ENCODE data around the gene LTBP2.

The LTBP2 gene

GRCh38 chr14:74504412-74504811, 107.6 kb downstream of the LTBP2 start:
- peak; percentile 13 for DNase-seq

GRCh38 chr14:74503938-74504335, 108.1 kb downstream of the LTBP2 start:
- no peak for DNase-seq

DNA sequence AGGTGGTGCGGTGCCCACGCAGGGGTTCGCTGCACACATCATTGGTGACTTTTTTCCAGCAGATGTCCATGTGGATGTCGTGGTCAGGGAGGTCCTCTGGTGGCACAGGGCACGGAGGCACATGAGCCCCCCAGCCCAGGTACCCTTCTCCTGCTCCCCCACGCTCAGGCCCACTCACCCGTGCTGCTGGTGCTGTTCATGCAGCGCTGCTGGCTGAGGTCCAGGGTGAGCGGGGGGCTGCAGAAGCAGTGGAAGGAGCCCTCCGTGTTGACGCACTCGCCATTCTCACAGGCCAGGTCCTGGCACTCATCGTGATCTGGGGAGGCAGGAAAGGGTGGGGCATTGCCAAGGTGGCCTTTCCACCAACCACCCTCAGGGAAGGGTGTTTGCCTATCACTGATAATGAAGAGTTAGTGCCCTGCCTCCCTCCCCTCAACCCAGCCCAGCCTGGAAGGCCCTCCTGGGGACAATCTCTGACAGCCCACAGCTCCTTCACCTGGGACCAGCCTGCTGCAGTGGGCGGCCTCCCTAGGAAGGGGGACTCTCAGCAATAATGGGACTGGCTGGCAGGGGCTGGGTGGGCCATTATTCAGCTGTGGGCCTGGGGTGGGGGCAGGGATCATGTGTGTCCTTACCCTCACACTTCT, 108.6 kb downstream of the LTBP2 start:
- peak; percentile 19 for DNase-seq

DNA sequence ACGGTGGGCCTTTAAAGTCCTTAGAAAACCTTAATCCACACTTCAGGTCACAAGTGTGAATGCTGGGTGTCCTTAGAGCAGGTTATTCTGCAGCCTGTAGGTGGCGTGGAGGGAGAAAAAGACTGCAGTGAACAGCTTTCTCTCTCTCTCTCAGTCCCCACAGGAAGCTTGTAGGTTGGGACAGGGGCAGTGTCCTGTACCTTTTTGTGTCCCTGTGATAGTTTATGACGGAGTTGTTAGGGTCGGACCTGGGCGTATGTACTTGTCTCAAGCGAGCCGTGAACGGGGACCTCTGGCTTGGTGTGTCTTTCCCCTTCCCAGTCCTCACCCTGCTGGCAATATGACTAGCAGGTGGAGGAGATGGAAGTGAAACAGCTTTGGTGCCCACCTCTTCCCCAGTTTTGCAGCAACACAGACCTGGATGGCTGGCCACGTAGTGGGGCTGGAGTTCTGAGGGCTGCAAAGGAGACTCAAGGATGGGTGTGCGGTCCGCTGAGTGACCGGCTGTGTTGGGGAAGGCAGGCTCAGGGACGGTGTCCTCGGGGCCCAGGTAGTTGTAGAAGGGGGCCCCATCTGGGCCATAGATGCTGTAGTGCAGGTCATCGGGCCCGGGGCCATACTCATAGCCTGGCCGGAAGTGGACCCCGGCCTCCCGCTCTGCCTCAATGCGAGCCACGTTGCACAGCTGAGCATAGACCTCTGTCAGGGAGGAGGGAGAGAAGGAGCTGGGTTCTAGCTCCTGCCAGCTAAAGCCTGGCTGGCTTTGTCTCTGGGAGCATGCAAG, 109.6 kb downstream of the LTBP2 start:
- DNase-seq, result no peak

DNA sequence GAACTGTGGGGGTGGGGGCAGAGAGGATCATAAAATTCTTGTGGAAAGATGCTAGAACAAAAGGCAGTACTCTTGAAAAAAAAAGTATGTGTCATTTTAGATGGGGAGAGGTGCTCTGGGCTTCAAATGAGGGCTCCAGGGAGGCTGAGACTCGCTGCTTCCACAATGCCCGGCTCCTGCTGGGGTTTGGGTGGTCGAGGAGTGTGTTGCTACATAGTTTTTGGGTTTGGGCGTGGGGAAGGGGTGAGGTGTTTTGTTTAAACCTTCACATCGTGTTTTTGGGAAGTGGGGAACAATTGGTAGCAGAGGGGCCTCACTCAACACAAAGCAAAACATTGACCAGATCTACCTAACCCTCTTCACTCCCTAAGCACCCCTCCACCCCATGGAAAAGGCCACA, 110.3 kb downstream of the LTBP2 start:
- DNase-seq, result no peak

- DNase-seq, result peak; percentile 86
These were observed 110.9 kb downstream of the LTBP2 start for GRCh38 chr14:74501135-74501614.

DNA sequence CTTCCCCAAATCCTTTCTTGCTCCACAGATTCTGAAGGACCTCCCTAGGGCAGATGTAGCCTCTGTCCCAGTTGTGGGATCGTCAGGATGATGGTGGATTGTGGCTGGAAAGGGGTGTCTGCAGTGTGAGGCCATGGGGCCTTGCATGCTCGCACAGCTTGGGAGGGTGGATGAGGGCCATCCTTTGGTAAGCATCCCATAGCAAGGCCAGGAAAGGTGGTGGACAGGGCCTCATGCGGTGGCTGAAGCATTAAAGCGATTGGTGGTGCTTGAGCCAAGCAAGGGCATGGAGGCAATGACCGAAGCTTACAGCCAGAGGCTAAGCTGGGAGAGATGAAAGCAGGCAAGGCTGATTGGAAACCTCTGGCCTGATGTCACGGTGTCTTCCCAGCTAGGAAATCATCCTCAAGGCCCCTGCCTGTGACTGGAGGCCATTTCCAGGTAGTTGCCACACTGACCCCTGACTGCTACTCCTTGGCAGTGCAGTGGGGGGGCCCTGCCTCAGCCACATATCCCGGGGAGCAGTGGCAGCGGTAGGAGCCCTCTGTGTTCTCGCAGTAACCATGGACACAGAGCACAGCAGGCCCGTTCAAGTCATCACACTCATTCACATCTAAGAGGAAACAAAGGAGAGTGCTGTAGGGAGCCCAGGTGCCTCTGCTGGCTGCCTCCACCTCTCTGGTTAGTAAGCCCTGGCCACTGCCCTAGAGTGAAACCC, 111.5 kb downstream of the LTBP2 start:
- DNase-seq, result no peak

DNA sequence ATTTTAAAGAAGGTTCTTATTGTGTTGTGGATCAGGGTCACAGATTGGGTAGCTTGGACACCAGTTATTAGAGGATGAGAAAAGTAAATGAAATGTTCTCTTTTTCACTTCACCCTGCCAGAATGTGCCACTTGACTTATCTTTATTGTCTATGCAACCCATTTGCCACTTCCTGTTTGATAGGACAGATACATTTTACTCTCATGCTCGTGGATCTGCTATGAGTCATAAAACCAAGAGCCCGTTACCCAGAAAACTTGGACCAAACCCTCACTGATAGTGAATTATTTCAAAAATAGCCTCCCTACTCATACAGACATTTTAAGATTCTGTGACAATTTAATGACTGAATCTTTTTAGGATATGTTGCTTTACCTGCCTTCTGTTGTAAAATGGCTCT, 116.7 kb downstream of the LTBP2 start:
- DNase-seq, result no peak

DNA sequence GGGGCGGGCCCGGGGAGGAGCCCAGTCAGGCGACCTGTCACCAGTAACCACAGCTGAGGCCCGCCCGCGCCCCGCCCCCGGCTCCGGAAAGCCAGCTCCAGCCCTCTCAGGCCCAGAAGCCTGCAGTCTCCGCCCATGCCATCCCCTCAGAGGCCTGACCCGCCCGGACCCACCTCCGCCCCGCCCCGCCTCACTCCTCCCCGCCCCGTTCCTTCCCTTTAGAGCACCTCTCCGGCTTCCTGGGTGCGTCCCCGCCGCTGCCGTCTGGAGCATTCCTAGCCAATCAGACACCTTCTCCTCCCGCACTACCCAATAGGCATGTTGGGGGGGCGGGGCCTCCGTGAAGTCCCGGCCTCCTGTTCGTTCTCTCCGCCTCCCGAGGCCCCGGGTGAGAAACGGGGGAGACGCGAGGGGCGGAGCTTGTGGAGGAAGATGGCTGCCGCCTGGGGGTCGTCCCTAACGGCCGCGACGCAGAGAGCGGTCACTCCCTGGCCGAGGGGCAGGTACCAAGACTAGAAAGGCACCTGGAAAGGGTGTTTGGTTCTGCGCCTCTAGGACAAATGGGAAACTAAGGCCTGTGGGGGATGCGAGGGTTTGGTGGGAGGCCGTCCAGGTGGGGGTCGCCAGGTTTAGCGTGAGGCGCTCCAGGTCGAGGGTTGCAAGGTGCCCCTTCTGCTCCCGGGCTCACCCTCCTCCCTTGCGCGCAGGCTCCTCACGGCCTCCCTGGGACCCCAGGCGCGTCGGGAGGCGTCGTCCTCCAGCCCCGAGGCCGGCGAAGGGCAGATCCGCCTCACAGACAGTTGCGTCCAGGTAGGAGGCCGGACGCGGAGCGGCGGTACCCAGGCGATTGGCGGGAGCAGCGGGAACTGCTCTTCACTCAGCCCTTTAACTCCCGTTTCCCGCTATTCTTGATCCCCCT, 118.4 kb downstream of the LTBP2 start, which contains the start of gene ISCA2:
Gene ISCA2, plus strand, starts transcription at position 423 of the 919 bp plus-strand sequence. Its CDS starts 10 bp downstream, at position 433.
- peak; percentile 100 for DNase-seq

DNA sequence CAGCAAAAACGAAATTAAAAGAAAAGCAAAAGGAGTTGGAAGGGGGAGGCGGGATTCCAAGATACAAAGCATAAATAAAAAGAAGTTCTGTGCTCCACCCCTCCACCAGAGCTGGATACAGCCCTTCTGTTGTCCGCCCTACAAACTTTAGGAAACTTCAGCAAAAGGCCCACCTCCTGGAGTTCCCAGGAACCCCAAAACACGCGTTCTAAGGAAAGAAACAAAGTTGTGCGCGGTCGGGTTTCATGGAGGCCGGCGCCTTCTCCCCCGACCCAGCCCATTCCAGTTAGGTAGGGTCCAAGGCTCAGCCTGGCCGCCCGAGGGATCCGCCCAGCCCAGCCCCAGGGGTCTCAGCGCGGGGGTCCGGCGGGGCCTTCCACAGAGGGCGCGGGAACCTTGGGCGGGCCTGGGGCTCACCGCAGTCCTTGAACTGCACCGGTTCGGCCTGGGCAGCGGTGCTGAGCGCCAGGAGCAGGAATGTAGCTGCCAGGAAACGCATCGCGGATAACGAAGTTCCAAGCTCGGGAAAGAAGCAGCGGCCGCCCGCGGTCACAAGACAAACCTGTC, 119.2 kb downstream of the LTBP2 start, which contains the start of gene NPC2:
Gene NPC2, minus strand, starts transcription at position 530 of the 567 bp plus-strand sequence. Its CDS starts 31 bp downstream, at position 499.
- no peak for DNase-seq

- DNase-seq, result no peak
These were observed 119.9 kb downstream of the LTBP2 start for GRCh38 chr14:74491956-74492775.

GRCh38 chr14:74490486-74490885, 121.6 kb downstream of the LTBP2 start:
- DNase-seq, result no peak

DNA sequence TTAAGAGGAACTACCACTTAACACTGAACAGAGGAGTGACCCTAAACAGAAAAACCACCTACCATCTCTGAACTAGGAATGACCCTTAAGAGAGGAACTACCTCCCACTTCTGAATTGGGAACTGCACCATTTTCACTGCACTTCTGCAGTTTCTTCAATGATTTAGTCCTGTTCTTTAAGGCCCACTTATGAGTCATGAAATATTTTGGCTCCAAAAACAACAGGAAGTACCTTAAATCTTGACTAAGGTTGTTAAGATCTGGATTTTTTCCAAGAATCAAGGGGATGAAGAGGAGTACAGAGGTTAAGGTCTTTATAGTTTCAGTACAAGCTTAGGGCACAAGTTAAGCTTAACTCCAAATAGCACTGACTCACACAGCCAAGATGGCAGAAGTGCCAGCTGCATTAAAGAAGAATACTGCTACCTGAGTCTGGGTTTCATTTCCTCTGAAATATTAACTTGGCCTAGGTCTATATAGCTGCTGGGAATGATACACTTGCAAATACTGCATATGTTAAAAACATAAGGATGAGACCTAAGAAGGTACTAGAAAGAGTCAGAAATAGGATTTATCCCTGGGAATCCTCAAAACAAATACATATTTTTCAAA, 123.1 kb downstream of the LTBP2 start:
- no peak for DNase-seq

DNA sequence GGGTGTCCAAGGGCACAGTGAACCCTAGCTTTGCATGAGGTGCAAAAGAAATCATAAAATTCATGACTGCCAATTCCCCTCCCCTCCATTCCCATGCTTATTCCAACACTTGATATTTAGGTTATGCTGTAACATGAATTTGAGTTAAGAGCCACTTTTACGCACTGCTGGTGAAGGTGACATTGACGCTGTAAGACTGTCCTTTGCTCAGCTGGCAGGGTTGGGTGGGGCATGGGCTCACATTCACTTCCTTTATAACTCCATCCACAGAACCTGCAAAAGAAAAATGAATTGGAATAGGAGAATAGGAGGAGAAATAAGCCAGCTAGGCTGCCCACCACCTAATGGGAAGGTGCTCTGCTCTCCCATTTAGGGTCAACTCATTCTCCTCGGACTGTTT, 125.9 kb downstream of the LTBP2 start:
- no peak for DNase-seq

GRCh38 chr14:74483321-74483720, 128.7 kb downstream of the LTBP2 start:
- DNase-seq, result no peak

DNA sequence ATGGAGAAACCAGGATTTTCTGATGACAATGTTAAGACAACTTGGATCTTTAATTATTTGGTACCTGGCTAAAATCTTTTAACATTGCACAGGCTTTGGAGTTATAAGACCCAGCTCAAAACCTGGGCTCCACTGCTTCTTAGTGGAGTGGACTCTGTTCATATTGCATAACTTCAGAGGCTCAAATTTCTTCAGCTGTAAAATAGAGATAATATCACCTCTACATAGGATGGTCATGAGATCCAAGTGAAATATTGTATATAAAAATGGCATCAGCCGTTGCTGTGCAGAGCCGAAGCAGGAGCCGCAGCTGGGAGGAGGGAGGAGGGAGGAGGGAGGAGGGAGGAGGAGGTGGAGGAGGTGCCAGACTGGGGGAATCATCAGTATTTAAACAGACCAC, 129.5 kb downstream of the LTBP2 start:
- no peak for DNase-seq

DNA sequence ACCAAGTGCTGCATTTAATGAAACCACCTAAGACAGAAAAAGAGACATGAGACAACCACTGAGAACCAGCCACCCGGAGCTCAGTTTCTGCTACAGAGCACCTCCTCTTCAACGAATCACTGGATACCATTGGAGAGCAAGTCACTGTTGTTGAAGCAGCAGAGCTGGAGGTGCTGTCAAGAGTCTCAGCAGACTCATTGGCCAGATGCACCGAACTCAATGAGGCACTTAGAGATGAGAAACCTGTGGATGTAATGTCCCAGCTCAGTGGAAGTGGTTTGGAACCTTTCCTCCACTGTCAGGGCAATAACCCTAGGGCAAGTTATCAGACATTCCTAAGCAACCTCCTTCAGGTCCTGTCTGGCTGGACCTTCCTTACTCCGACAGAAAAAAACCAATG, 132.0 kb downstream of the LTBP2 start:
- no peak for DNase-seq

- no peak for DNase-seq
These were observed 132.9 kb downstream of the LTBP2 start for GRCh38 chr14:74478996-74479635.

- DNase-seq, result no peak
These were observed 135.4 kb downstream of the LTBP2 start for GRCh38 chr14:74476607-74477006.

DNA sequence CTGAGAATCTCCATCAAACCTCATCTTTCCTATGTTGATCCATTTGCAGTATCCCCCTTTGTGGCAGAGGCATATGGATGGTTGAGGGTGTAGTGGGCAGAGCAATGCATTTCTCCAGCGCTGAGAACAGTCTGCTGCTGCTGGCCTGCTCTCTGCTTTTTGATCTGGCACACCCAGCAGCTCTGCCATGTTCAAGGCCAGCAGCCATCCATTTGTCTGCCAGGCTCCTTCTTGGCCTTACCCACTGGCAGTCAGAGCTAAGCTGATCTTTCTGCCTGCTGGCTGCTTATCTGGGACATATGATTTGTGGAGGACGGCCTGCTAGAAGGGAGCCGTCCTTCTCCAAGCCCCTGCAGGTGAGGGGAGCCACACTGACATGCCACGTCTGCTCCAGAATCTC, 135.9 kb downstream of the LTBP2 start:
- no peak for DNase-seq

Data from right hindlimb (tissue), 1 donor.